ENCODE results near the gene SYCP2L. TPM values are rescaled to one million over a fixed set of nuclear protein-coding genes. Genes with fewer than 3 reads are reported as not detected.

The SYCP2L gene
- total and polyA plus RNA-seq, 2 donors (not counting 3 experiments of a cell fraction or from before 2014, with no cell fraction given): not detected

- Histone ChIP-seq H3K4me2 (ENCODE audit: insufficient read depth, low read length) (peak overlapping the region; percentile 82), H3K9ac (replicated peaks; ENCODE audit: extremely low read depth, insufficient read depth, low read length) (no peak overlapping the region)
- dilution Hi-C loops (cut with MboI; ENCODE audit: extremely low pct_ligation_motif_present, low sequenced_read_pairs): no loop called here
Observed at GRCh38 chr6:10838794-10839333, 48.0 kb upstream of the SYCP2L start.

More at GRCh38 chr6:10838794-10839333, 48.0 kb upstream of the SYCP2L start:
- Histone ChIP-seq H4K20me1 (replicated peaks; ENCODE audit: control insufficient read depth, extremely low read depth, insufficient read depth, low read length) (no peaks in the 10 kb centered on the region), H3K27ac (ENCODE audit: insufficient read depth, low read depth, low read length) (no peak overlapping the region), H3K36me3 (ENCODE audit: control insufficient read depth in 2 of 2, extremely low read depth in 1 of 2, insufficient read depth in 2 of 2, low read length in 2 of 2) (no peaks in the 10 kb centered on the region), H3K27me3 (ENCODE audit: control insufficient read depth in 2 of 2, insufficient read depth in 2 of 2, low read length in 2 of 2) (peaks cover 34 to 35% of the 10 kb centered on the region in 2 experiments), H2AFZ (ENCODE audit: low read depth, low read length) (peak overlapping the region; percentile 79), H3K9me1 (replicated peaks; ENCODE audit: control insufficient read depth, extremely low read depth, insufficient read depth, low read length) (no peaks in the 10 kb centered on the region), H3K79me2 (ENCODE audit: control insufficient read depth, insufficient read depth, low read length) (no peaks in the 10 kb centered on the region), H3K4me3 (replicated peaks in 1 of 3; ENCODE audit: insufficient read depth in 1 of 3, low read depth in 1 of 3, low read length in 3 of 3) (peak overlapping the region in 1 of 3 experiments; percentile 56), H3K4me1 (ENCODE audit: control insufficient read depth, extremely low read depth, insufficient read depth, low read length) (peaks cover 8% of the 10 kb centered on the region), H3K9me3 (replicated peaks; ENCODE audit: control insufficient read depth, insufficient read depth, low read length) (no peaks in the 10 kb centered on the region)
- CTCF ChIA-PET: interaction anchor here (0.6 to 1.0 kb wide), 2 partner anchors 19 to 360 kb away, joined by 3 to 5 read pairs; no protein-coding TSS in a partner anchor
- POLR2A ChIA-PET: no interaction called here
- DNase-seq (ENCODE audit: low read depth, low spot score) (no peak), FAIRE-seq (no peak)
- no TSS peak for BruUV-seq (replicated peaks)
- no peak for TF ChIP-seq MYC (IDR thresholded peaks at IDR 0.05; ENCODE audit: low read depth, low read length)
- TF ChIP-seq JUN (IDR thresholded peaks at IDR 0.05; ENCODE audit: borderline replicate concordance, insufficient read depth, insufficient read length, low read depth): no peak
- no peak for TF ChIP-seq CTCF (IDR thresholded peaks at IDR 0.05; ENCODE audit: extremely low read depth in 1 of 2, insufficient read depth in 1 of 2, low read depth in 1 of 2, low read length in 2 of 2)
- no peak for TF ChIP-seq EZH2 (IDR thresholded peaks at IDR 0.05; ENCODE audit: borderline replicate concordance, low read depth, low read length, severe bottlenecking)
- TF ChIP-seq MAX (IDR thresholded peaks at IDR 0.05; ENCODE audit: insufficient read depth, insufficient read length): no peak
- no peak for TF ChIP-seq POLR2A (IDR thresholded peaks at IDR 0.05; ENCODE audit: low read depth, low read length)
- no peak for TF ChIP-seq POLR2AphosphoS5 (IDR thresholded peaks at IDR 0.05; ENCODE audit: insufficient read depth, low read depth, low read length)
- no peak for TF ChIP-seq FOS (IDR thresholded peaks at IDR 0.05; ENCODE audit: borderline replicate concordance, insufficient read depth, low read length)
- no peak for TF ChIP-seq GATA2 (IDR thresholded peaks at IDR 0.05; ENCODE audit: insufficient read depth, insufficient read length, low read depth, low read length)
- intact Hi-C loops (cut with micrococcal nuclease): loop anchor here (1.0 to 5.0 kb wide), 2 partner anchors 145 to 738 kb away; partner anchors contain the start of genes C6orf52 and PAK1IP1
